Neural progenitor cell (in vitro differentiated cells): ENCODE data around the gene DNASE2B. TPM values are rescaled to one million over a fixed set of nuclear protein-coding genes. Genes with fewer than 3 reads are reported as not detected.

Experiments
- DNase-seq: peaks from one replicate; pipeline ENCODE4 v3.0.0-alpha.2; 2016; ENCODE audit warnings: low spot score
- H2AFZ ChIP-seq: fragments of 200-600 bp; sonication (generic); replicated peaks from 2 replicates; pipeline ENCODE4 v1.6.1; 2016; ENCODE audit warnings: antibody characterized with exemption
- H3F3A ChIP-seq: fragments of 200-600 bp; sonication (generic); 2 replicates; pipeline ENCODE4 v1.6.1; 2016; ENCODE audit warnings: antibody characterized with exemption, low read depth
- H3K27ac ChIP-seq: fragments of 200-600 bp; sonication (generic); 2 replicates; pipeline ENCODE4 v1.5.1; 2016; ENCODE audit warnings: mild to moderate bottlenecking
- H3K27me3 ChIP-seq: fragments of 200-600 bp; sonication (generic); 2 replicates; pipeline ENCODE4 v1.6.1; 2016; ENCODE audit warnings: mild to moderate bottlenecking, moderate library complexity
- H3K36me3 ChIP-seq: fragments of 200-600 bp; sonication (generic); 2 replicates; pipeline ENCODE4 v1.5.1; 2016
- H3K4me1 ChIP-seq: fragments of 200-600 bp; sonication (generic); 2 replicates; pipeline ENCODE4 v1.6.1; 2016; ENCODE audit warnings: mixed run types
- H3K4me2 ChIP-seq: fragments of 200-600 bp; sonication (generic); 2 replicates; pipeline ENCODE4 v1.6.1; 2016
- H3K4me3 ChIP-seq: fragments of 200-600 bp; sonication (generic); 2 replicates; pipeline ENCODE4 v1.5.1; 2016
- H3K79me2 ChIP-seq: fragments of 200-600 bp; sonication (generic); 2 replicates; pipeline ENCODE4 v1.6.1; 2016; ENCODE audit warnings: low read depth
- H3K9ac ChIP-seq: fragments of 200-600 bp; sonication (generic); 2 replicates; pipeline ENCODE4 v1.6.1; 2016
- H3K9me3 ChIP-seq: fragments of 200-600 bp; sonication (generic); 2 replicates; pipeline ENCODE4 v1.5.1; 2016; ENCODE audit warnings: low read depth
- H4K20me1 ChIP-seq: fragments of 200-600 bp; sonication (generic); 2 replicates; pipeline ENCODE4 v1.6.1; 2016; ENCODE audit warnings: low read depth
- H3K27ac Mint-ChIP-seq: 3 replicates; pipeline ENCODE4 v1.8.0; 2021; ENCODE audit warnings: mixed read lengths
- H3K27me3 Mint-ChIP-seq: 2 replicates; pipeline ENCODE4 v1.8.0; 2022; ENCODE audit warnings: low read depth, mild to moderate bottlenecking, inconsistent platforms, moderate library complexity, mixed read lengths; ENCODE audit not compliant: insufficient read depth
- H3K36me3 Mint-ChIP-seq: 3 replicates; pipeline ENCODE4 v1.8.0; 2021; ENCODE audit warnings: mixed read lengths
- H3K4me1 Mint-ChIP-seq: 3 replicates; pipeline ENCODE4 v1.8.0; 2021; ENCODE audit warnings: mixed read lengths
- H3K4me3 Mint-ChIP-seq: 3 replicates; pipeline ENCODE4 v1.8.0; 2021; ENCODE audit warnings: mild to moderate bottlenecking, moderate library complexity, mixed read lengths
- H3K9me3 Mint-ChIP-seq: 3 replicates; pipeline ENCODE4 v1.8.0; 2020; ENCODE audit warnings: mixed read lengths
- EZH2 ChIP-seq: fragments of 200-600 bp; sonication (generic); IDR thresholded peaks from 2 replicates; pipeline ENCODE4 v1.6.1; 2017; ENCODE audit warnings: antibody characterized with exemption, mild to moderate bottlenecking, moderate library complexity
- EZH2phosphoT487 ChIP-seq: fragments of 200-600 bp; sonication (generic); IDR thresholded peaks from 2 replicates; pipeline ENCODE4 v1.6.1; 2017; ENCODE audit warnings: antibody characterized with exemption
- total RNA-seq: library from RNA; depleted of rRNA; stranded (reverse); fragments of >200 nt; gene quantifications from 2 replicates; pipeline ENCODE4 v1.2.3, GENCODE V29; 2015; ENCODE audit warnings: low replicate concordance
- TF ChIP-seq, protein P1 (sequence below): fragments of 200-600 bp; sonication (generic); IDR thresholded peaks from 2 replicates; pipeline ENCODE4 v1.5.1; 2017; ENCODE audit warnings: antibody characterized with exemption, mild to moderate bottlenecking

DNASE2B gene
- total RNA-seq, 1 donor from 2014 or later = not detected

DNA sequence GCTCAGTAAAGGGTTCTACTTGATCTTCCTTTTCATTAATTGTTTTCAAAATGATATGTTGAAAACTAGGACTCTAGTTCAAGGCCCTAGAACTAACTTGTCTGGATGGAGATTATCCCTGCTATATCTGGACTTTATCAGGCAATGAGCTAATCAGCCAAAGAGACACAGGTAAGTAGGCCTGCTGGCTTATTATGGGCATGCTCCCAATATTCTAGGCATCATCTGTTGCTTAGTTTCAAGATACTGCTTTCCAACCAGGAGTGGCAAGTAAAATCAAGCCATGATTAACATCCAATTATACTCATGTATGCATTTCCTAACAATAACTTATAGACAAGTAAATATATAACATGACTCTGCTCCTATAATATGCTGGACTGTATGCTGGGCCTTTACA lies 4.2 kb downstream of the DNASE2B start:
- Histone ChIP-seq H4K20me1 (no peaks in the 10 kb centered on the region), H3K27me3 (no peaks in the 10 kb centered on the region), H3K36me3 (no peaks in the 10 kb centered on the region), H3F3A (no peaks in the 10 kb centered on the region), H3K4me1 (peaks cover 16% of the 10 kb centered on the region), H3K9ac (no peak overlapping the region), H3K4me2 (no peak overlapping the region), H3K27ac (no peak overlapping the region), H3K79me2 (no peaks in the 10 kb centered on the region), H2AFZ (no peak overlapping the region), H3K4me3 (no peak overlapping the region), H3K9me3 (no peaks in the 10 kb centered on the region)
- no peak for DNase-seq
- Mint-ChIP-seq H3K9me3 (no peaks in the 10 kb centered on the region), H3K36me3 (no peaks in the 10 kb centered on the region), H3K27ac (no peak overlapping the region), H3K4me3 (no peak overlapping the region), H3K27me3 (no peaks in the 10 kb centered on the region), H3K4me1 (peaks cover 3% of the 10 kb centered on the region)
- no peak for TF ChIP-seq EZH2
- no peak for TF ChIP-seq EZH2phosphoT487
- TF ChIP-seq, protein P1, sequence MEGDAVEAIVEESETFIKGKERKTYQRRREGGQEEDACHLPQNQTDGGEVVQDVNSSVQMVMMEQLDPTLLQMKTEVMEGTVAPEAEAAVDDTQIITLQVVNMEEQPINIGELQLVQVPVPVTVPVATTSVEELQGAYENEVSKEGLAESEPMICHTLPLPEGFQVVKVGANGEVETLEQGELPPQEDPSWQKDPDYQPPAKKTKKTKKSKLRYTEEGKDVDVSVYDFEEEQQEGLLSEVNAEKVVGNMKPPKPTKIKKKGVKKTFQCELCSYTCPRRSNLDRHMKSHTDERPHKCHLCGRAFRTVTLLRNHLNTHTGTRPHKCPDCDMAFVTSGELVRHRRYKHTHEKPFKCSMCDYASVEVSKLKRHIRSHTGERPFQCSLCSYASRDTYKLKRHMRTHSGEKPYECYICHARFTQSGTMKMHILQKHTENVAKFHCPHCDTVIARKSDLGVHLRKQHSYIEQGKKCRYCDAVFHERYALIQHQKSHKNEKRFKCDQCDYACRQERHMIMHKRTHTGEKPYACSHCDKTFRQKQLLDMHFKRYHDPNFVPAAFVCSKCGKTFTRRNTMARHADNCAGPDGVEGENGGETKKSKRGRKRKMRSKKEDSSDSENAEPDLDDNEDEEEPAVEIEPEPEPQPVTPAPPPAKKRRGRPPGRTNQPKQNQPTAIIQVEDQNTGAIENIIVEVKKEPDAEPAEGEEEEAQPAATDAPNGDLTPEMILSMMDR = no peak

DNA sequence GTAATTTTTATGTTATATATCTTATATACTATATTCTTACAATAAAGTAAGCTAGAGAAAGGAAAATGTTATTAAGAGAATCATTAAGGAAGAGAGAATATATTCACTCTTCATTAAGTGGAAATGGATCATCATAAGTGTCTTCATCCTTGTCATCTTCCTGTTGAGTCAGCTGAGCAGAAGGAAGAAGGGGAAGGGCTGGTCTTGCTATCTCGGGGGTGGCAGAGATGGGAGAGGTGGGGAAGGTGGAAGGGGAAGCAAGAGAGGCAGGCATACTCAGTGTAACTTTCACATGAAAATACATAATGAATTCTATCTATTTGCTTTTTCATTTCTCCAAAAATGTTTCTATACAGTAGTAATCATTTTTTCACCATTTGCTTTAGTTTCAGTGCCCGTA lies 5.1 kb downstream of the DNASE2B start:
- Mint-ChIP-seq H3K27ac (no peak overlapping the region), H3K36me3 (no peaks in the 10 kb centered on the region), H3K4me3 (no peak overlapping the region), H3K27me3 (no peaks in the 10 kb centered on the region), H3K9me3 (no peaks in the 10 kb centered on the region), H3K4me1 (peaks cover 2% of the 10 kb centered on the region)
- Histone ChIP-seq H3K79me2 (no peaks in the 10 kb centered on the region), H3F3A (no peaks in the 10 kb centered on the region), H3K4me3 (no peak overlapping the region), H3K9me3 (no peaks in the 10 kb centered on the region), H3K27ac (no peak overlapping the region), H3K4me1 (peaks cover 16% of the 10 kb centered on the region), H3K27me3 (no peaks in the 10 kb centered on the region), H3K9ac (no peak overlapping the region), H4K20me1 (no peaks in the 10 kb centered on the region), H3K36me3 (no peaks in the 10 kb centered on the region), H2AFZ (no peak overlapping the region), H3K4me2 (no peak overlapping the region)
- no peak for TF ChIP-seq EZH2phosphoT487
- no peak for TF ChIP-seq EZH2
- TF ChIP-seq, protein P1 = no peak
- no peak for DNase-seq

DNA sequence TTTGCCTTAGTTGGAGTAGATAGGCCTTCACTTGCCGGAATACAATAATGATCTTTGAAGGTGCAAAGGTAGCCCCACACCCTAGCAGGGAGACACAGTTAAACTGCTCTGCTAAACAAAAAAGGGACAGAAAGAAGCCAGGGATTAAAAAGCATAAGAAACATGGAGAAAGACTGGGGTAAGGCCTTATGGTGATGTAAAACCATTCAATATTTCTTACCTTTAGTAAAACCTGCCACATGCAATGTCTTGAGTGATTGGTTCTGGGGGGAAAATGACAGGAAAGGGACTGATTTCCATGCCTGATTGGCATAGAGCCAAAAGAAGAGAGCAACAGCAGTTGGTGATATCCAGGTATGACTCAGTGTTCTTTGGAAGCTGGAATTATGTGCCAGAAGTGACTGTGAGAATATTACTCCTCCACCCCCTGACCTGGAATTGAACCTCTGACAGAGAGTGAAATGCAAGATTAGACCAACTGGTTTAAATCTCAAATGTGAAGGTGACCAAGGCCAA lies 8.1 kb downstream of the DNASE2B start:
- no peaks in the 10 kb centered on the region for H3K4me1 Mint-ChIP-seq
- Histone ChIP-seq H3K79me2 (no peaks in the 10 kb centered on the region), H3K9ac (no peak overlapping the region), H3K4me1 (peaks cover 6% of the 10 kb centered on the region), H3K36me3 (no peaks in the 10 kb centered on the region), H2AFZ (no peak overlapping the region), H3K4me2 (no peak overlapping the region), H3K9me3 (no peaks in the 10 kb centered on the region), H3F3A (no peaks in the 10 kb centered on the region), H3K27me3 (no peaks in the 10 kb centered on the region), H3K4me3 (no peak overlapping the region), H4K20me1 (no peaks in the 10 kb centered on the region), H3K27ac (no peak overlapping the region)
- no peaks in the 10 kb centered on the region for H3K36me3 Mint-ChIP-seq
- H3K9me3 Mint-ChIP-seq = no peaks in the 10 kb centered on the region
- DNase-seq = no peak
- no peaks in the 10 kb centered on the region for H3K27me3 Mint-ChIP-seq
- TF ChIP-seq EZH2 = no peak
- no peak for TF ChIP-seq EZH2phosphoT487
- TF ChIP-seq, protein P1 = no peak
- H3K27ac Mint-ChIP-seq = no peak overlapping the region
- no peak overlapping the region for H3K4me3 Mint-ChIP-seq
